Measurements from ENCODE around the gene ZNF653. TPM values are rescaled to one million over a fixed set of nuclear protein-coding genes. Genes with fewer than 3 reads are reported as not detected.

The ZNF653 gene
- total RNA-seq, 1 experiment from 2014 or later, result 10.3 TPM

DNA sequence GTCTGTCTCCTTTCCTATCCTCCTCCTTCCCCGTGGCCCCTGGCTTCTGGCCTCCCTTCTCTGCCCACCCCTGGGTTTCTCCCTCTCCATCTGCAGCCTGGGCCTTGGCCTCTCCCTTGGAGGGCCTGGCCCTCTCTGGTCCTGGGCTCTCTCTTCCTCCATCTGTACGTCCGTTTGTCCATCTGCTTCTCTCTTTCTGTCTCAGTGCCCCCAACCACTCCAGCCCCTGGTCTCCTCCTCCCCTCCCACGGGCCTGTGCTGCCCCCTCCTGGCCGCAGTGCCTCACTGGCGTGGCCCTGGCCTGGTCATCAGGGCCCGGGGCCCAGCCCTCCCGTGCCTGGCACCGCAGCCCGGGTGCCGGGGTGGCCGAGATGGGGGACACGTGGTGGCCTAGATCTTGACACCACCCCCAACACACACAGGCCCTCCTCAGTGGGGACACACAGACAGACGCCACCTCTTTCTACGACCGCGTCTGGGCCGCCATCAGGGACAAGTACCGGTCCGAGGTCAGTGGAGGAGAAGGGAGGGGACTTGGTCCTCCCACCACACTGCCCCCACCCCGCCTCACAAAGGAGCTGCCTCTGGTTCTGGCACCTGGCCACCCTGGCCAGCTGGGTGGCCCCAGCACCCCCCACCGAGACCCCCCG lies 58.9 kb downstream of the ZNF653 start:
- H3K27ac Mint-ChIP-seq, result no peak overlapping the region

GRCh38 chr19:11446271-11446651 lies 59.4 kb downstream of the ZNF653 start:
- H3K27me3 Mint-ChIP-seq (ENCODE audit: low read depth), result no peaks in the 10 kb centered on the region; the same call in 1 of the 2 replicates
- TF ChIP-seq SOX15 (CRISPR knock-in tag; IDR thresholded peaks at IDR 0.05), result no peak
- TF ChIP-seq TEAD4 (CRISPR knock-in tag; IDR thresholded peaks at IDR 0.05), result no peak
- no peak for TF ChIP-seq OVOL2 (CRISPR knock-in tag; IDR thresholded peaks at IDR 0.05; ENCODE audit: borderline replicate concordance)
- TF ChIP-seq, protein P1, sequence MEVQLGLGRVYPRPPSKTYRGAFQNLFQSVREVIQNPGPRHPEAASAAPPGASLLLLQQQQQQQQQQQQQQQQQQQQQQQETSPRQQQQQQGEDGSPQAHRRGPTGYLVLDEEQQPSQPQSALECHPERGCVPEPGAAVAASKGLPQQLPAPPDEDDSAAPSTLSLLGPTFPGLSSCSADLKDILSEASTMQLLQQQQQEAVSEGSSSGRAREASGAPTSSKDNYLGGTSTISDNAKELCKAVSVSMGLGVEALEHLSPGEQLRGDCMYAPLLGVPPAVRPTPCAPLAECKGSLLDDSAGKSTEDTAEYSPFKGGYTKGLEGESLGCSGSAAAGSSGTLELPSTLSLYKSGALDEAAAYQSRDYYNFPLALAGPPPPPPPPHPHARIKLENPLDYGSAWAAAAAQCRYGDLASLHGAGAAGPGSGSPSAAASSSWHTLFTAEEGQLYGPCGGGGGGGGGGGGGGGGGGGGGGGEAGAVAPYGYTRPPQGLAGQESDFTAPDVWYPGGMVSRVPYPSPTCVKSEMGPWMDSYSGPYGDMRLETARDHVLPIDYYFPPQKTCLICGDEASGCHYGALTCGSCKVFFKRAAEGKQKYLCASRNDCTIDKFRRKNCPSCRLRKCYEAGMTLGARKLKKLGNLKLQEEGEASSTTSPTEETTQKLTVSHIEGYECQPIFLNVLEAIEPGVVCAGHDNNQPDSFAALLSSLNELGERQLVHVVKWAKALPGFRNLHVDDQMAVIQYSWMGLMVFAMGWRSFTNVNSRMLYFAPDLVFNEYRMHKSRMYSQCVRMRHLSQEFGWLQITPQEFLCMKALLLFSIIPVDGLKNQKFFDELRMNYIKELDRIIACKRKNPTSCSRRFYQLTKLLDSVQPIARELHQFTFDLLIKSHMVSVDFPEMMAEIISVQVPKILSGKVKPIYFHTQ (CRISPR knock-in tag; IDR thresholded peaks at IDR 0.05), result no peak
- no peak for TF ChIP-seq NR3C1 (CRISPR knock-in tag; conservative IDR thresholded peaks at IDR 0.05; ENCODE audit: low read depth)
- TF ChIP-seq CREB1 (CRISPR knock-in tag; IDR thresholded peaks at IDR 0.05), result no peak
- no peak overlapping the region for H3K4me3 Mint-ChIP-seq
- peaks cover 16% of the 10 kb centered on the region for H3K36me3 Mint-ChIP-seq
- ATAC-seq, result 0 out of 2 replicates have a peak, but pooled peaks have one; percentile 7
- no peak overlapping the region for H3K27ac Mint-ChIP-seq
- H3K9me3 Mint-ChIP-seq, result no peaks in the 10 kb centered on the region
- peaks cover 7% of the 10 kb centered on the region; the same call in 1 of the 2 replicates for H3K4me1 Mint-ChIP-seq
- DNase-seq (ENCODE audit: low spot score), result no peak
- ChIA-PET CTCF (interaction anchor here (0.6 to 6.5 kb wide), 15 partner anchors 9 to 247 kb away, joined by 3 to 103 read pairs (median 5); partner anchors contain the start of genes EPOR, ODAD3, PRKCSH and RGL3), POLR2A (interaction anchor here (0.8 to 1.4 kb wide), 3 partner anchors 25 to 65 kb away, joined by 3 to 4 read pairs (median 4); no protein-coding TSS in a partner anchor)

More for the DNA sequence above, 58.9 kb downstream of the ZNF653 start:
- H3K9me3 Mint-ChIP-seq, result no peaks in the 10 kb centered on the region
- H3K4me1 Mint-ChIP-seq, result peaks cover 7% of the 10 kb centered on the region
- no peaks in the 10 kb centered on the region; the same call in 1 of the 2 replicates for H3K27me3 Mint-ChIP-seq (ENCODE audit: low read depth)
- DNase-seq (ENCODE audit: low spot score) (peak; percentile 88), ATAC-seq (peak; percentile 83)
- ChIA-PET CTCF (interaction anchor here (1.1 to 6.5 kb wide), 11 partner anchors 12 to 203 kb away, joined by 3 to 103 read pairs (median 6); partner anchors contain the start of genes EPOR, ODAD3, PRKCSH and RGL3), POLR2A (interaction anchor here (0.9 to 1.4 kb wide), 2 partner anchors 64 to 65 kb away, joined by 3 to 4 read pairs; no protein-coding TSS in a partner anchor)
- peaks cover 11% of the 10 kb centered on the region for H3K36me3 Mint-ChIP-seq
- no peak overlapping the region for H3K4me3 Mint-ChIP-seq
- no peak for TF ChIP-seq GRHL2 (CRISPR knock-in tag; IDR thresholded peaks at IDR 0.05; ENCODE audit: insufficient replicate concordance, severe bottlenecking)
- TF ChIP-seq, protein P2, sequence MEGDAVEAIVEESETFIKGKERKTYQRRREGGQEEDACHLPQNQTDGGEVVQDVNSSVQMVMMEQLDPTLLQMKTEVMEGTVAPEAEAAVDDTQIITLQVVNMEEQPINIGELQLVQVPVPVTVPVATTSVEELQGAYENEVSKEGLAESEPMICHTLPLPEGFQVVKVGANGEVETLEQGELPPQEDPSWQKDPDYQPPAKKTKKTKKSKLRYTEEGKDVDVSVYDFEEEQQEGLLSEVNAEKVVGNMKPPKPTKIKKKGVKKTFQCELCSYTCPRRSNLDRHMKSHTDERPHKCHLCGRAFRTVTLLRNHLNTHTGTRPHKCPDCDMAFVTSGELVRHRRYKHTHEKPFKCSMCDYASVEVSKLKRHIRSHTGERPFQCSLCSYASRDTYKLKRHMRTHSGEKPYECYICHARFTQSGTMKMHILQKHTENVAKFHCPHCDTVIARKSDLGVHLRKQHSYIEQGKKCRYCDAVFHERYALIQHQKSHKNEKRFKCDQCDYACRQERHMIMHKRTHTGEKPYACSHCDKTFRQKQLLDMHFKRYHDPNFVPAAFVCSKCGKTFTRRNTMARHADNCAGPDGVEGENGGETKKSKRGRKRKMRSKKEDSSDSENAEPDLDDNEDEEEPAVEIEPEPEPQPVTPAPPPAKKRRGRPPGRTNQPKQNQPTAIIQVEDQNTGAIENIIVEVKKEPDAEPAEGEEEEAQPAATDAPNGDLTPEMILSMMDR (IDR thresholded peaks at IDR 0.05), result peak; percentile 77

- POLR2A ChIA-PET, result interaction anchor here (0.9 kb wide), 1 partner anchor 27 kb away, joined by 6 read pairs; no protein-coding TSS in a partner anchor
- CTCF ChIA-PET, result interaction anchor here (0.5 to 6.5 kb wide), 7 partner anchors 10 to 246 kb away, joined by 3 to 103 read pairs (median 9); partner anchors contain the start of genes EPOR, ODAD3, PRKCSH and SWSAP1
- ATAC-seq (no peak), DNase-seq (ENCODE audit: low spot score) (no peak)
- Mint-ChIP-seq H3K4me3 (no peak overlapping the region), H3K9me3 (no peaks in the 10 kb centered on the region), H3K27me3 (ENCODE audit: low read depth) (no peaks in the 10 kb centered on the region), H3K36me3 (peaks cover 23% of the 10 kb centered on the region), H3K27ac (no peak overlapping the region), H3K4me1 (peaks cover 2% of the 10 kb centered on the region; the same call in 1 of the 2 replicates)
- TF ChIP-seq RELA (CRISPR knock-in tag; IDR thresholded peaks at IDR 0.05; ENCODE audit: borderline replicate concordance) (no peak), ZBTB43 (CRISPR knock-in tag; IDR thresholded peaks at IDR 0.05) (no peak), ZNF532 (CRISPR knock-in tag; IDR thresholded peaks at IDR 0.05; ENCODE audit: borderline replicate concordance) (no peak), TCF7 (CRISPR knock-in tag; IDR thresholded peaks at IDR 0.05; ENCODE audit: low read depth) (no peak), NR1H2 (CRISPR knock-in tag; IDR thresholded peaks at IDR 0.05) (no peak), FOXP1 (CRISPR knock-in tag; IDR thresholded peaks at IDR 0.05; ENCODE audit: borderline replicate concordance) (no peak), TEAD4 (CRISPR knock-in tag; IDR thresholded peaks at IDR 0.05) (no peak), HMGXB4 (CRISPR knock-in tag; IDR thresholded peaks at IDR 0.05) (no peak), ZMAT4 (CRISPR knock-in tag; IDR thresholded peaks at IDR 0.05) (no peak), NR2C2 (CRISPR knock-in tag; IDR thresholded peaks at IDR 0.05) (no peak)
Measured at GRCh38 chr19:11445141-11445540, 60.5 kb downstream of the ZNF653 start.
